Osteocyte (in vitro differentiated cells): ENCODE measurements around the gene PIP5K1B. TPM values are rescaled to one million over a fixed set of nuclear protein-coding genes. Genes with fewer than 3 reads are reported as not detected.
"Not testable (repeated sequence)": the region's sequence is repeated elsewhere in the genome, so short reads cannot be mapped to it uniquely, and the experiment has no call there.

Experiments
- DNase-seq: peaks from one replicate; pipeline ENCODE4 v3.0.0; 2021; ENCODE audit warnings: mixed read lengths; ENCODE audit not compliant: unreplicated experiment; ENCODE audit errors: extremely low spot score
- H3K27ac Mint-ChIP-seq: one replicate; pipeline ENCODE4 v1.8.0; 2021; ENCODE audit warnings: mild to moderate bottlenecking, mixed read lengths; ENCODE audit not compliant: unreplicated experiment
- H3K27me3 Mint-ChIP-seq: one replicate; pipeline ENCODE4 v1.8.0; 2021; ENCODE audit warnings: mixed read lengths; ENCODE audit not compliant: unreplicated experiment
- H3K36me3 Mint-ChIP-seq: one replicate; pipeline ENCODE4 v1.8.0; 2021; ENCODE audit warnings: mixed read lengths; ENCODE audit not compliant: unreplicated experiment
- H3K4me1 Mint-ChIP-seq: one replicate; pipeline ENCODE4 v1.8.0; 2021; ENCODE audit warnings: mixed read lengths; ENCODE audit not compliant: unreplicated experiment
- H3K4me3 Mint-ChIP-seq: one replicate; pipeline ENCODE4 v1.8.0; 2021; ENCODE audit warnings: mild to moderate bottlenecking, moderate library complexity, mixed read lengths; ENCODE audit not compliant: unreplicated experiment
- H3K9me3 Mint-ChIP-seq: one replicate; pipeline ENCODE4 v1.8.0; 2021; ENCODE audit warnings: mixed read lengths; ENCODE audit not compliant: unreplicated experiment
- total RNA-seq: library from RNA; stranded (reverse); gene quantifications from 2 replicates; pipeline ENCODE4 v1.2.1, GENCODE V29; 2021
- TF ChIP-seq, protein P1 (sequence below): fragments of 200-600 bp; sonication (generic); IDR thresholded peaks from 2 replicates; pipeline ENCODE4 v1.5.0; 2021; ENCODE audit warnings: antibody characterized with exemption, mild to moderate bottlenecking, moderate library complexity

Gene PIP5K1B
- total RNA-seq, 1 donor from 2014 or later: not detected

GRCh38 chr9:68690088-68690487, 15.0 kb upstream of the PIP5K1B start:
- H3K4me3 Mint-ChIP-seq: no peak overlapping the region
- no peaks in the 10 kb centered on the region for H3K4me1 Mint-ChIP-seq
- no peaks in the 10 kb centered on the region for H3K36me3 Mint-ChIP-seq
- H3K9me3 Mint-ChIP-seq: no peaks in the 10 kb centered on the region
- DNase-seq: no peak
- TF ChIP-seq, protein P1, sequence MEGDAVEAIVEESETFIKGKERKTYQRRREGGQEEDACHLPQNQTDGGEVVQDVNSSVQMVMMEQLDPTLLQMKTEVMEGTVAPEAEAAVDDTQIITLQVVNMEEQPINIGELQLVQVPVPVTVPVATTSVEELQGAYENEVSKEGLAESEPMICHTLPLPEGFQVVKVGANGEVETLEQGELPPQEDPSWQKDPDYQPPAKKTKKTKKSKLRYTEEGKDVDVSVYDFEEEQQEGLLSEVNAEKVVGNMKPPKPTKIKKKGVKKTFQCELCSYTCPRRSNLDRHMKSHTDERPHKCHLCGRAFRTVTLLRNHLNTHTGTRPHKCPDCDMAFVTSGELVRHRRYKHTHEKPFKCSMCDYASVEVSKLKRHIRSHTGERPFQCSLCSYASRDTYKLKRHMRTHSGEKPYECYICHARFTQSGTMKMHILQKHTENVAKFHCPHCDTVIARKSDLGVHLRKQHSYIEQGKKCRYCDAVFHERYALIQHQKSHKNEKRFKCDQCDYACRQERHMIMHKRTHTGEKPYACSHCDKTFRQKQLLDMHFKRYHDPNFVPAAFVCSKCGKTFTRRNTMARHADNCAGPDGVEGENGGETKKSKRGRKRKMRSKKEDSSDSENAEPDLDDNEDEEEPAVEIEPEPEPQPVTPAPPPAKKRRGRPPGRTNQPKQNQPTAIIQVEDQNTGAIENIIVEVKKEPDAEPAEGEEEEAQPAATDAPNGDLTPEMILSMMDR: no peak
- peaks cover 2% of the 10 kb centered on the region for H3K27me3 Mint-ChIP-seq
- H3K27ac Mint-ChIP-seq: no peak overlapping the region

- Mint-ChIP-seq H3K36me3 (no peaks in the 10 kb centered on the region), H3K4me1 (no peaks in the 10 kb centered on the region), H3K9me3 (no peaks in the 10 kb centered on the region), H3K27ac (no peak overlapping the region), H3K27me3 (peaks cover 7% of the 10 kb centered on the region), H3K4me3 (no peak overlapping the region)
- TF ChIP-seq, protein P1: no peak
- no peak for DNase-seq
These were observed 12.5 kb upstream of the PIP5K1B start for GRCh38 chr9:68692519-68692918.

- no peaks in the 10 kb centered on the region for H3K4me1 Mint-ChIP-seq
- TF ChIP-seq, protein P1: no peak
- no peak overlapping the region for H3K4me3 Mint-ChIP-seq
- DNase-seq: no peak
- H3K27me3 Mint-ChIP-seq: peaks cover 4% of the 10 kb centered on the region
- no peaks in the 10 kb centered on the region for H3K36me3 Mint-ChIP-seq
- no peaks in the 10 kb centered on the region for H3K9me3 Mint-ChIP-seq
- no peak overlapping the region for H3K27ac Mint-ChIP-seq
These were observed 10.9 kb upstream of the PIP5K1B start for GRCh38 chr9:68694125-68694524.

- TF ChIP-seq, protein P1: no peak
These were observed 7.2 kb upstream of the PIP5K1B start for GRCh38 chr9:68697851-68698250.

GRCh38 chr9:68698943-68699509, 6.0 kb upstream of the PIP5K1B start:
- no peak overlapping the region for H3K4me3 Mint-ChIP-seq
- H3K27me3 Mint-ChIP-seq: peaks cover 20% of the 10 kb centered on the region
- TF ChIP-seq, protein P1: no peak
- no peak overlapping the region for H3K27ac Mint-ChIP-seq
- no peak for DNase-seq
- no peaks in the 10 kb centered on the region for H3K36me3 Mint-ChIP-seq
- no peaks in the 10 kb centered on the region for H3K9me3 Mint-ChIP-seq
- no peaks in the 10 kb centered on the region for H3K4me1 Mint-ChIP-seq

More at GRCh38 chr9:68697851-68698250, 7.2 kb upstream of the PIP5K1B start:
- H3K27me3 Mint-ChIP-seq: peaks cover 12% of the 10 kb centered on the region
- H3K9me3 Mint-ChIP-seq: no peaks in the 10 kb centered on the region
- no peaks in the 10 kb centered on the region for H3K4me1 Mint-ChIP-seq
- no peak for DNase-seq
- H3K27ac Mint-ChIP-seq: no peak overlapping the region
- H3K36me3 Mint-ChIP-seq: no peaks in the 10 kb centered on the region
- H3K4me3 Mint-ChIP-seq: no peak overlapping the region

- peaks cover 26% of the 10 kb centered on the region for H3K27me3 Mint-ChIP-seq
- DNase-seq, H3K4me1 Mint-ChIP-seq, H3K27ac Mint-ChIP-seq, H3K36me3 Mint-ChIP-seq, H3K9me3 Mint-ChIP-seq, H3K4me3 Mint-ChIP-seq: not testable (repeated sequence)
These were observed 5.4 kb upstream of the PIP5K1B start for GRCh38 chr9:68699625-68700024.
